Hepatocyte (in vitro differentiated cells): ENCODE measurements around the gene ADRB2. TPM values are rescaled to one million over a fixed set of nuclear protein-coding genes. Genes with fewer than 3 reads are reported as not detected.

Source experiments
- DNase-seq: peaks from one replicate; pipeline ENCODE4 v3.0.0-alpha.2; 2016; ENCODE audit warnings: low spot score
- H2AFZ ChIP-seq: fragments of 200-600 bp; sonication (generic); 2 replicates; pipeline ENCODE4 v1.6.0; 2016; ENCODE audit warnings: antibody characterized with exemption, mild to moderate bottlenecking
- H3K27ac ChIP-seq: fragments of 200-600 bp; sonication (generic); 2 replicates; pipeline ENCODE4 v1.5.1; 2016; ENCODE audit warnings: mild to moderate bottlenecking
- H3K27me3 ChIP-seq: fragments of 200-600 bp; sonication (generic); 2 replicates; pipeline ENCODE4 v1.6.1; 2016
- H3K36me3 ChIP-seq: fragments of 200-600 bp; sonication (generic); replicated peaks from 2 replicates; pipeline ENCODE4 v1.5.1; 2016; ENCODE audit warnings: low read depth; ENCODE audit not compliant: insufficient read depth
- H3K4me1 ChIP-seq: fragments of 200-600 bp; sonication (generic); 2 replicates; pipeline ENCODE4 v1.5.1; 2016; ENCODE audit warnings: mild to moderate bottlenecking, moderate library complexity; ENCODE audit not compliant: insufficient read depth
- H3K4me2 ChIP-seq: fragments of 200-600 bp; sonication (generic); 2 replicates; pipeline ENCODE4 v1.6.0; 2016
- H3K4me3 ChIP-seq: fragments of 200-600 bp; sonication (generic); 2 replicates; pipeline ENCODE4 v1.5.1; 2016; ENCODE audit warnings: mild to moderate bottlenecking
- H3K79me2 ChIP-seq: fragments of 200-600 bp; sonication (generic); 2 replicates; pipeline ENCODE4 v1.6.0; 2017; ENCODE audit warnings: mild to moderate bottlenecking
- H3K9me2 ChIP-seq: fragments of 200-600 bp; sonication (generic); replicated peaks from 2 replicates; pipeline ENCODE4 v1.6.0; 2017; ENCODE audit warnings: mild to moderate bottlenecking; ENCODE audit not compliant: insufficient read depth
- H3K9me3 ChIP-seq: fragments of 200-600 bp; sonication (generic); 2 replicates; pipeline ENCODE4 v1.5.1; 2016; ENCODE audit warnings: low read depth, mild to moderate bottlenecking
- H4K20me1 ChIP-seq: fragments of 200-600 bp; sonication (generic); 2 replicates; pipeline ENCODE4 v1.6.0; 2016; ENCODE audit warnings: mild to moderate bottlenecking; ENCODE audit not compliant: insufficient read depth, poor library complexity, severe bottlenecking
- CTCF ChIP-seq: fragments of 200-600 bp; sonication (generic); IDR thresholded peaks from 2 replicates; pipeline ENCODE4 v1.5.1; 2016; ENCODE audit warnings: antibody characterized with exemption, mild to moderate bottlenecking; ENCODE audit not compliant: poor library complexity
- EZH2 ChIP-seq: fragments of 200-600 bp; sonication (generic); IDR thresholded peaks from 2 replicates; pipeline ENCODE4 v1.6.1; 2016; ENCODE audit warnings: antibody characterized with exemption, mild to moderate bottlenecking, borderline replicate concordance
- EZH2phosphoT487 ChIP-seq: fragments of 200-600 bp; sonication (generic); IDR thresholded peaks from one replicate; pipeline ENCODE4 v1.6.1; 2018; ENCODE audit warnings: antibody characterized with exemption, mild to moderate bottlenecking, low read depth, moderate library complexity; ENCODE audit not compliant: unreplicated experiment, severe bottlenecking
- WGBS: methylation state at CpG from one replicate; pipeline ENCODE4 v1.1.6; 2016; ENCODE audit warnings: low lambda C conversion rate; ENCODE audit errors: missing lambda C conversion rate; 5-methylcytosine and 5-hydroxymethylcytosine counted together
- polyA plus RNA-seq: library from polyadenylated mRNA; unstranded; fragments of >200 nt; fragmentation: Nextera tagmentation; extraction: Ambion mirVana; gene quantifications from 2 replicates; pipeline ENCODE4 v1.2.1, GENCODE V29; 2016
- total RNA-seq: library from RNA; depleted of rRNA; stranded (reverse); fragments of >200 nt; gene quantifications from 2 replicates; pipeline ENCODE4 v1.2.3, GENCODE V29; 2014

The ADRB2 gene
- total and polyA plus RNA-seq, 2 experiments from 2014 or later = 0.63 to 1.1 TPM

- no peaks in the 10 kb centered on the region for H3K4me1 ChIP-seq
- H3K27me3 ChIP-seq = no peaks in the 10 kb centered on the region
- TF ChIP-seq EZH2 = no peak
- TF ChIP-seq EZH2phosphoT487 = no peak
- TF ChIP-seq CTCF = no peak
- H4K20me1 ChIP-seq = no peaks in the 10 kb centered on the region
- WGBS = 76% methylated on average over 2 of the region's 2 CpGs
- no peaks in the 10 kb centered on the region for H3K9me3 ChIP-seq
- no peak overlapping the region for H3K4me2 ChIP-seq
- H3K79me2 ChIP-seq = no peaks in the 10 kb centered on the region
- no peaks in the 10 kb centered on the region for H3K9me2 ChIP-seq
- H3K4me3 ChIP-seq = no peak overlapping the region
- H2AFZ ChIP-seq = no peak overlapping the region
- no peaks in the 10 kb centered on the region for H3K36me3 ChIP-seq
- H3K27ac ChIP-seq = no peak overlapping the region
- no peak for DNase-seq
Observed at GRCh38 chr5:148842161-148842560, 15.8 kb downstream of the ADRB2 start.

GRCh38 chr5:148843510-148844318, 17.3 kb downstream of the ADRB2 start:
- no peaks in the 10 kb centered on the region for H3K79me2 ChIP-seq

GRCh38 chr5:148844433-148845280, 18.2 kb downstream of the ADRB2 start:
- H3K4me2 ChIP-seq = no peak overlapping the region
- no peak for DNase-seq
- WGBS = 87% methylated on average over 7 of the region's 7 CpGs
- H3K27me3 ChIP-seq = no peaks in the 10 kb centered on the region
- TF ChIP-seq CTCF (no peak), EZH2phosphoT487 (no peak), EZH2 (no peak)
- H3K27ac ChIP-seq = no peak overlapping the region
- no peaks in the 10 kb centered on the region for H4K20me1 ChIP-seq
- H3K9me2 ChIP-seq = no peaks in the 10 kb centered on the region
- no peaks in the 10 kb centered on the region for H3K4me1 ChIP-seq
- H2AFZ ChIP-seq = no peak overlapping the region
- H3K36me3 ChIP-seq = no peaks in the 10 kb centered on the region
- H3K4me3 ChIP-seq = no peak overlapping the region
- H3K79me2 ChIP-seq = no peaks in the 10 kb centered on the region
- no peaks in the 10 kb centered on the region for H3K9me3 ChIP-seq

More at GRCh38 chr5:148843510-148844318, 17.3 kb downstream of the ADRB2 start:
- whole genome bisulfite sequencing = 78% methylated on average over 10 of the region's 10 CpGs
- Histone ChIP-seq H3K36me3 (no peaks in the 10 kb centered on the region), H3K4me1 (no peaks in the 10 kb centered on the region), H3K27me3 (no peaks in the 10 kb centered on the region), H3K9me3 (no peaks in the 10 kb centered on the region), H3K4me3 (no peak overlapping the region), H3K4me2 (no peak overlapping the region), H3K9me2 (no peaks in the 10 kb centered on the region), H3K27ac (no peak overlapping the region), H2AFZ (no peak overlapping the region), H4K20me1 (no peaks in the 10 kb centered on the region)
- TF ChIP-seq EZH2phosphoT487 = no peak
- TF ChIP-seq CTCF = no peak
- no peak for TF ChIP-seq EZH2
- DNase-seq = no peak
